GM12878 (cell line): ENCODE data around the gene RNU6-1. TPM values are rescaled to one million over a fixed set of nuclear protein-coding genes. Genes with fewer than 3 reads are reported as not detected.
A peak's percentile ranks its signal among the peaks of the same experiment; 100 is the strongest.

ENCODE experiments used
- ATAC-seq: fragments of 200-7000 bp; cut with Tn5 transposase; 3 replicates; pipeline ENCODE4 v1.9.1; 2020; ENCODE audit warnings: mild to moderate bottlenecking, moderate library complexity
- BruUV-seq: library from RNA; stranded (reverse); fragments of 400-500 nt; replicated peaks from 2 replicates; lab custom pipeline; 2021; lab: Mats Ljungman, UMichigan
- CTCF ChIA-PET: fragments of 300-600 bp; sonication (Branson Sonifier 250); formaldehyde crosslinking; extraction: SDS; loops from one replicate; lab custom pipeline; 2021; ENCODE audit warnings: inconsistent platforms; lab: Yijun Ruan, JAX
- POLR2A ChIA-PET: fragments of 350-600 bp; formaldehyde crosslinking; extraction: SDS; loops from one replicate; lab custom pipeline; 2021; ENCODE audit warnings: inconsistent platforms; lab: Charles Lee
- RAD21 ChIA-PET: fragments of 300-600 bp; sonication (Branson Sonifier 250); formaldehyde crosslinking; loops from one replicate; lab custom pipeline; 2023; ENCODE audit warnings: antibody characterized with exemption; ENCODE audit not compliant: unreplicated experiment; lab: Charles Lee
- SMC1A ChIA-PET: fragments of 300-600 bp; sonication (Branson Sonifier 250); formaldehyde crosslinking; loops from one replicate; lab custom pipeline; 2023; ENCODE audit not compliant: unreplicated experiment, uncharacterized antibody; lab: Charles Lee
- DNase-seq: peaks from one replicate; pipeline ENCODE4 v3.0.0-alpha.2; 2011; ENCODE audit warnings: low read depth, low spot score
- FAIRE-seq: peaks from 3 replicates; lab custom pipeline; 2011; peaks lifted over from hg19 to GRCh38; lab: Jason Lieb, UNC
- H2AFZ ChIP-seq: 2 replicates; pipeline ENCODE4 v1.6.0; 2011; ENCODE audit warnings: low read depth, low read length, control low read depth; ENCODE audit not compliant: control insufficient read depth
- H3K27ac ChIP-seq: 2 replicates; pipeline ENCODE4 v1.5.1; 2011; ENCODE audit warnings: control low read depth; ENCODE audit not compliant: control insufficient read depth, insufficient read depth
- H3K27me3 ChIP-seq, 2 experiments: replicated peaks in 1 of 2; 2 replicates each; pipeline versions ENCODE4 v1.6.0 to v1.6.1; 2011; ENCODE audit warnings: low read length in 1 of 2; ENCODE audit not compliant: control insufficient read depth in 2 of 2, insufficient read depth in 2 of 2
- H3K36me3 ChIP-seq, 2 experiments: 2 replicates each; pipeline ENCODE4 v1.5.1; 2011; ENCODE audit warnings: low read length in 1 of 2; ENCODE audit not compliant: control insufficient read depth in 2 of 2, insufficient read depth in 2 of 2
- H3K4me1 ChIP-seq: 2 replicates; pipeline ENCODE4 v1.6.1; 2011; ENCODE audit warnings: mild to moderate bottlenecking, low read length, moderate library complexity, mixed read lengths; ENCODE audit not compliant: control insufficient read depth, insufficient read depth
- H3K4me2 ChIP-seq: 2 replicates; pipeline ENCODE4 v1.6.0; 2011; ENCODE audit warnings: control low read depth; ENCODE audit not compliant: control insufficient read depth, insufficient read depth
- H3K4me3 ChIP-seq: fragments of 200-600 bp; sonication (generic); 2 replicates; pipeline ENCODE4 v1.5.1; 2016
- H3K79me2 ChIP-seq: 2 replicates; pipeline ENCODE4 v1.6.0; 2011; ENCODE audit warnings: low read length; ENCODE audit not compliant: control insufficient read depth, insufficient read depth
- H3K9ac ChIP-seq: 2 replicates; pipeline ENCODE4 v1.8.0; 2011; ENCODE audit warnings: low read length, control low read depth, mixed read lengths; ENCODE audit not compliant: control insufficient read depth, insufficient read depth
- H3K9me3 ChIP-seq: replicated peaks from 3 replicates; pipeline ENCODE4 v1.5.1; 2011; ENCODE audit warnings: mild to moderate bottlenecking, low read length; ENCODE audit not compliant: control insufficient read depth, insufficient read depth
- H4K20me1 ChIP-seq: 2 replicates; pipeline ENCODE4 v1.6.0; 2011; ENCODE audit not compliant: control insufficient read depth, insufficient read depth
- EZH2 ChIP-seq: IDR thresholded peaks from 2 replicates; pipeline ENCODE4 v1.6.1; 2012; ENCODE audit warnings: low read depth, mild to moderate bottlenecking, control low read depth, inconsistent platforms, low read length, borderline replicate concordance; ENCODE audit not compliant: control insufficient read depth
- REST ChIP-seq: IDR thresholded peaks from 2 replicates; pipeline ENCODE4 v1.6.1; 2012; ENCODE audit warnings: mild to moderate bottlenecking, low read depth, low read length
- RUNX3 ChIP-seq: IDR thresholded peaks from 2 replicates; pipeline ENCODE4 v1.6.1; 2012; ENCODE audit warnings: low read length, inconsistent platforms
- SKIL ChIP-seq: fragments of 450-650 bp; IDR thresholded peaks from 2 replicates; pipeline ENCODE4 v1.6.1; 2017; ENCODE audit warnings: mild to moderate bottlenecking, low read depth, inconsistent platforms; ENCODE audit not compliant: poor library complexity, severe bottlenecking
- TARDBP ChIP-seq: IDR thresholded peaks from 2 replicates; pipeline ENCODE4 v1.6.1; 2016; ENCODE audit warnings: borderline replicate concordance
- WRNIP1 ChIP-seq: IDR thresholded peaks from 2 replicates; pipeline ENCODE4 v1.6.1; 2011; ENCODE audit warnings: low read depth, low read length, improper control_type of control experiment, borderline replicate concordance
- ZBTB4 ChIP-seq: fragments of 450-650 bp; formaldehyde crosslinking; IDR thresholded peaks from 2 replicates; pipeline ENCODE4 v1.4.0; 2022; ENCODE audit warnings: mild to moderate bottlenecking, moderate library complexity
- WGBS: methylation state at CpG from one replicate; pipeline ENCODE4 v1.1.6; 2016; ENCODE audit warnings: low lambda C conversion rate; ENCODE audit not compliant: insufficient replicate concordance, insufficient coverage; ENCODE audit errors: missing lambda C conversion rate; 5-methylcytosine and 5-hydroxymethylcytosine counted together
- in situ Hi-C: fragments of 300-500 bp; cut with MboI; formaldehyde crosslinking; loops from 9 replicates; pipeline ENCODE4 v1.14.3; 2018; ENCODE audit warnings: mixed read lengths
- intact Hi-C: fragments of 100-400 bp; cut with micrococcal nuclease; formaldehyde crosslinking; loops from one replicate; pipeline ENCODE4 v1.14.2; 2022; ENCODE audit not compliant: unreplicated experiment
- polyA plus RNA-seq, 11 experiments: library from polyadenylated mRNA; depleted of rRNA in 4 of 11; unstranded in 6 of 11; stranded (reverse) in 5 of 11; fragments of >200 nt; fragmentation: Nextera tagmentation in 4 of 11; fragmentation: Illumina TruSeq in 1 of 11; extraction: Ambion mirVana in 4 of 11; extraction: Trizol in 1 of 11; gene quantifications; 1 replicate in 1 of 11; 2 replicates in 10 of 11; pipeline versions ENCODE4 v1.2.1 to v1.2.3, GENCODE V29; 2011 to 2016; ENCODE audit warnings: inconsistent platforms in 2 of 11, missing spikeins in 2 of 11, low read depth in 1 of 11
- total RNA-seq, 4 experiments: library from RNA; depleted of rRNA in 3 of 4; stranded (reverse); fragments of >200 nt in 3 of 4; fragmentation: Illumina TruSeq in 1 of 4; extraction: Trizol in 1 of 4; gene quantifications; 2 replicates each; pipeline versions ENCODE4 v1.2.1 to v1.2.3, GENCODE V29; 2013 to 2021

RNU6-1 gene
- total and polyA plus RNA-seq, 10 of the 15 experiments (the other 5 are each of a cell fraction or from before 2014, with no cell fraction given): not detected

DNA sequence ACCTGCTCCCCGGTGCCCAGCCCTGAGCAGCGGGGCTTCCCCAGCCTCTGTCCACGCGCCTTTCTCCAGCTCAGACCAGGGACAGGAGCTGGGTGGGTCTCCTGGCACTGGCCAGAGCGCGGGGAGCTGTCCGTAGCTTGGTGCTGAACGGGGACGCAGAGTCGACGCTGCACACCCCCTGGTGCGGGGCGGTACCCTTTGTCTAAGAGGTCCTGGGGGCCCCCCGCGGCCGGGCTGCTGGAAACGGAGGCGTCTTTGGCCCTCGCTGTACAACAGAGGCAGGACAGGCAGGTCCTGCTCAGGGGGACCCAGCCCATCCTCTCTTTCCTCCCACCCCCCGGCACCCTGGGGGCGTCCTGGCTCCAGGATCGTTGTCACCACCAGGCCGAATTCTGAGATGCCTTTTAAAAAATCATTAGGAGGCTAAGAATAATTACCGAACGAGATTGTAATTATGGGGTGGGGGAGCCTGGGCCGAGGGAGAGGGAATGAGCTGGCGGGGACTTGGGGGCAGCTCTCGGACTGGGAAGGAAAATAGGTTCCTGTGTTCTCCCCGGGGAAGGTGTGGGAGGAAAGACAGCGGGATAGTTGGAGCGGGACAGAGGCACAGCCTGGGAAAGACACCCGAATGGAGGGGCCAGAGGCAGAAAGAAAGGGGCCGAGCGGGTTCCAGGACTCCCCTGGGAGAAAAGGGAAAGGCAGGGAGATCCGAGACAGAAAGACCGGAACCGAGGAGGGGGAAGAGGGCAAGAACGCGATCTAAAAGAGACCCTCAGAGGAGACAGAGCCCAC lies 18.7 kb downstream of the RNU6-1 start:
- Histone ChIP-seq H3K9me3 (peaks cover 4% of the 10 kb centered on the region; the same call in 1 of the 3 replicates), H3K4me1 (no peaks in the 10 kb centered on the region), H3K36me3 (no peaks in the 10 kb centered on the region), H3K9ac (no peak overlapping the region), H3K27ac (no peak overlapping the region), H4K20me1 (no peaks in the 10 kb centered on the region), H3K4me3 (no peak overlapping the region), H3K27me3 (peaks cover 21 to 32% of the 10 kb centered on the region in 2 experiments), H2AFZ (no peak overlapping the region), H3K4me2 (no peak overlapping the region), H3K79me2 (no peaks in the 10 kb centered on the region)
- ChIA-PET POLR2A (interaction anchor here (0.5 kb wide), 1 partner anchor 429 kb away, joined by 3 read pairs; no protein-coding TSS in a partner anchor), SMC1A (interaction anchor here (1.0 kb wide), 2 partner anchors 11 kb away, joined by 3 to 4 read pairs; no protein-coding TSS in a partner anchor), RAD21 (interaction anchor here (1.0 kb wide), 1 partner anchor 10 kb away, joined by 3 read pairs; no protein-coding TSS in a partner anchor), CTCF (interaction anchor here (0.7 to 1.0 kb wide), 2 partner anchors 320 to 364 kb away, joined by 3 read pairs; no protein-coding TSS in a partner anchor)
- peak; percentile 64 for ATAC-seq
- in situ Hi-C loops: no loop called here
- TF ChIP-seq WRNIP1: no peak
- TF ChIP-seq REST: peak; percentile 89
- TF ChIP-seq EZH2: no peak
- no peak for TF ChIP-seq RUNX3
- TF ChIP-seq SKIL: no peak
- no peak for TF ChIP-seq TARDBP
- no peak for TF ChIP-seq ZBTB4 (CRISPR knock-in tag)
- no TSS peak for BruUV-seq
- DNase-seq: no peak
- WGBS: 24% methylated on average over 37 of the region's 39 CpGs
- intact Hi-C loops: no loop called here
- FAIRE-seq: no peak
